Stimulated activated CD4-positive, alpha-beta T cell treated with anti-CD3 and anti-CD28 coated beads, Interleukin-4, amount 100 ng/mL, for 48 hours (primary cell): ENCODE measurements around the gene PLXND1.

Experiments used
- DNase-seq, 2 donors: peaks; one replicate each; pipeline ENCODE4 v3.0.0-alpha.2; 2020; ENCODE audit warnings: low read depth in 2 of 2

PLXND1 gene

DNA sequence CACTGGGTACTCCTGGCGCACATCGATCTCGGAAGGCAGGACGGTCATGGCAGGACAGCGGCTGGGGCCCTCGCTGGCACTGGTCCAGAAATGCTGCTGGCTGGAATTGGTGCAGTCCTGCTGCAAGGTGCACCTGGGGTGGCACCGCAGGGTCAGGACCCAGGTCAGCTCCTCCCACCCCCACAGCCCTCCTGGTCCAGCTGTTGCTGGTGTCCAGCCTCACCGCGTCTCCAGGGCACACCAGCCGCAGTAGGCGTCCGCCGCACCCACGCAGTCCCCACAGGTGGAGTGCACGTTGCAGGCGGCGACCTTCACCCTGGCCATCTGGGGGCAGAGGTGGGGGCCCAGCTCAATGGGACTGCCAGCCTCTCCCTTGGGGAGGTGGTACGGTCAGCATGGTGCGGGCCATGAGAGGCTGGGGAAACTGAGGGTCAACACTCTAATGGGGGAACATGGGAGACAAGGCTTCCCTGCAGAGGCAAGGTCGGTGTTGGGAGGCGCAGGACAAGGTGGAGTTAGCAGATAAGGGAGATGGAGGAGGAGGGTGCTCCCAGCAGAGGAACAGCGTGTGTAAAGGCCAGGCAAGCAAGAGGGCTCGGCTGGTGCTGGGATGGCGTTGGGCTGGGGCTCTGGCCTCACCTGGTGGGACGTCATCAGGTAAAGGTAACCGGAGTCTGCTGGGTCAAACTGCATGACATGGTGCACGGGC is 20.4 kb downstream of the PLXND1 start:
- no peak for DNase-seq

DNA sequence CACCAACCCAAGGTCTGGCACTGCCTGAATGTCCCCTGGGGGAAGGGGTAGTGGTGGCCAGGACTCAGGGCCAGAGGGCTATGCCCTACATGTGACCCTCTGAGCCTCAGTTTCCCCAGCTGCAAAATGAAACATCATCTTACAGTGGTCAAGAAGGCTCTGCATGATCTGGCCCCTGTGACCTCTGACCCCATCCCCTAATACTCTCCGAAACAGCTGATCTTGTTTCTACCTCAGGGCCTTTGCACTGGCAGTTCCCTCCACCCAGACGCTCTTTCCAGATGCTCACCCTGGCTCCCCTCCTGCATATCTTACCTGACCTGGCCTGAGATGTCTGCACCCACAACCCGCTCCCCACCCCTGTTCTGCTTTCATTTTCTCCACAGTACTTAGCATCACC is 21.8 kb downstream of the PLXND1 start:
- no peak for DNase-seq

DNA sequence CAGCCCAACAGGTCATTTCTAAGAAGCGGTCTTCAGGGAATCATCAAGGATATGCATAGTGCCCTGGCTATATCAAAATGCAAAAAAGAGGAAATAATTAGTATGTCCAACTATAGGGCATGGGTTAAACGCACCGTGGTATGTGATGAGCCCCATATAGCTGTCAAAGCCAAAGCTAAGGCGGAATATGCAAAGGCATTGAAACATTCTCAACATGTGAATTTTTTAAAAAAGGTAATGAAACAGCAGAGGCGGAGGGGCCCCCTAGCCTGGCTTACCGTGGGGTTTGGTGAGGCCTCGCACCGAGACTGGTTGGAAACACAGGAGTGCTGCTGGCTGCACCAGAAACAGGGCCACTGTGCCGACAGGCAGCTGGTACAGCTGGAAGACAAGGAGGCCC is 23.2 kb downstream of the PLXND1 start:
- DNase-seq, result no peak

DNA sequence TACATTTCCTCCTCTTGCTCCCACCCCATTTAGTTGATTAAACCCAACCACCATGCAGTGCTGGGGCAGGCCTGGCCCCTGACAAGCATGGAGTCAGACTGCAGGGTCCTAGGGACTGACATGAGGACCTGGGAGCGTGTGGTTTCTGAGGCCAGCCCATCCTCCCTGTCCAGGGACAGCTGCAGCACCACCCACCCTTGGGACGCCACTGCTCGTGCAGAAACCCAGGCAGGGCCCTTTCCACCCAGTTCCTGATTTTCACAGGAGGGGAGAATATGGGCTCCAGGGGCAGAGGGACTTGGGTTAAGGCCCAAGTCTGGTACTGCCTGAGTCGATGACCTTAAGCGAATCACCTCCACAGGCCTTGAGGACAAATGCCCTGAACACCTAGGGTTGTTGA is 23.7 kb downstream of the PLXND1 start:
- no peak for DNase-seq

DNA sequence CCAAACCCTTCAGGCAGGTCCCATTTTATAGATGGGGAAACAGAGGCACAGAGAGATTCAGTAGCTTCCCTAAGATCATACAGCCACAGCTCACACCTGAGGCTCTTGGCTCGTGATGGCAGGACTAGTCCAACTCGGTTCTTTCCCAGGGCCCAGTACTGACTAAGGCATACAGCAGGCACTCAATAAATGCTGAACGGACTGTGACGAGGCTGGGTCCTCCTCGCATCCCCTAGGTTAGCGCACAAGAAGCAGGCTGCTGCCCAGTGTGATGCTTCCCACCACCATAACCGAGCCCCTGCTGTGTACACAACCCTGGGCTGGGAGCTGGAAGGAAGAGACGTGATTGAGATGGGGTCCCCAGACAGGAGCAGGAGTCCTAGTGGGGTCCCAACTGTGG is 24.9 kb downstream of the PLXND1 start:
- no peak for DNase-seq

DNA sequence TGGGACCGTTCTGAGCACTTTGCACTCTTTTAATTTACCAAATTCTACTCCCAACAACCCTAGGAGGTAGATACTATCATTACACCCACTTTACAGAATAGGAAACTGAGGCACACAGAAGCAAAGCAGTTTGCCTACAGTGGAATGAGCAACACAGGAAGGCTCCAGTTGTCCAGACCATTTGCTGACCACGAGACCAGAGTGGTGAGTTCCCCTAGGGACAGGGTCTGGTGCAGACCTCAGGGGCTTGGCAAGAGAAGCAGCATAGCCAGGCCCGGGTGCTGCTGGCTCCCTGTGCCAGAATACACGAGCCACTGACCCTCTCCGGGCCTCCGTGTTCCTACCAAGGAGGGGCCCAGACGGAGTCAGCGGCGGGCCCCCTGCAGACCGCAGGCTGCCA is 26.5 kb downstream of the PLXND1 start:
- DNase-seq, result no peak

DNA sequence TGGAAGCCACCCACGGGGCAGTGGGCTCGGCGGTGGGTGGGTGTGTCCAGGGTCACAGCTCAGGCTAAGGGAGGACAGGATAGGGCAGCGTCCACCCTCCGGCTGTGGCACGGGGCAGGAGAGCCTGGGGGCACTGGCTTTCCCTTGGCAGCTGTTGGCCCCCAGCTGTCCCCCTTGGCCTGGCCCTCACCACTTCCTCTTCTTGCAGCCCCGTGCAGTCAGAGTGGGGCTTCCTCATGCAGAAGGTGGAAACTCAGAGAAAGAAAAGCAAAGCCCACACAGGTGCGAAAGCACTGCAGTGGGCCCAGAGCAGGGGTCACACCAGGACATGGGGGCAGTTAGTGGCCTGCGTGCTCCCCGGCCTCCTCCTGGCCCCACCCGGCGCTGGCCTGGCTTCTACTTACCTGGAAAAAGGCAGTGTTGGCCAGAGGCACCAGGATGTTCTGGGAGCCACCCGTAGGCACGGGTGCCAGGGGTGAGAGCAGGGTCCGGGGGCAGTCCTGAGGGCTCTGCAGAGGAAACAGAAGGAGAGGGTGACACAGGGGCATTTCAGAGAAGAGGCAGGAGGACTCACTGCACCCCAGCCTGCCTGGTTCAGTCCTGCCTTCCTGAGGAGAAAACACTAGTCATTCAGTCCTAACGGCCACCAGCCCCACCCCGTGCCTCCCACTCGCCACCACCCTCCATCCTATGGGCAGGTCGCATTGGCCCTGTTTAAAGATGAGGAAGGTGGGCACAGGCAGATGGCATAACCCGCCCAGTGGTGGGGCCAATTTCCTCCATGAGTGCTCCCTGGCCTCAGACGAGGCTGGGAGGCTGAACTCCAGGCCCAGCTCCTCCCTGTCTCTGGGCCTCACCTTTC is 28.3 kb downstream of the PLXND1 start:
- no peak for DNase-seq

DNA sequence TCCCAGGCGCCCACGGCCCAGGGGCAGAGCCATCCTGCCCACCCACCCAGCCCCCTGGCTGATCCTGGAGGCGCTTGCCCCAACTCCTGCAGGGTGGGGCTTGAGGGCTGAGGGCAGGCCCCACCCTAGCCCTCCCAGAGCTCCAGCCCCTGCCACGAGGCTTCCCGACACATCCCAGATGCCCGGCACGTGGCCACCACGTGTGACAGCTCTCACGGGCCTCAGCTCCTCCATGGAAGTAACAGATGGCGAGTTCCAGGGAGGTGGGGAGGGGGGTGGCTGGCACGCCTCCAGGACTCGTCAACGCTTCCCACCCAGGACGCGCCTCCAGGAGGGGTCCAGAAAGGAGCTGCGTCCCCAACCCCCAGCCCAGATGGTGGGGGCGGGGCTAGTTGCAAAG is 29.1 kb downstream of the PLXND1 start:
- no peak for DNase-seq

DNA sequence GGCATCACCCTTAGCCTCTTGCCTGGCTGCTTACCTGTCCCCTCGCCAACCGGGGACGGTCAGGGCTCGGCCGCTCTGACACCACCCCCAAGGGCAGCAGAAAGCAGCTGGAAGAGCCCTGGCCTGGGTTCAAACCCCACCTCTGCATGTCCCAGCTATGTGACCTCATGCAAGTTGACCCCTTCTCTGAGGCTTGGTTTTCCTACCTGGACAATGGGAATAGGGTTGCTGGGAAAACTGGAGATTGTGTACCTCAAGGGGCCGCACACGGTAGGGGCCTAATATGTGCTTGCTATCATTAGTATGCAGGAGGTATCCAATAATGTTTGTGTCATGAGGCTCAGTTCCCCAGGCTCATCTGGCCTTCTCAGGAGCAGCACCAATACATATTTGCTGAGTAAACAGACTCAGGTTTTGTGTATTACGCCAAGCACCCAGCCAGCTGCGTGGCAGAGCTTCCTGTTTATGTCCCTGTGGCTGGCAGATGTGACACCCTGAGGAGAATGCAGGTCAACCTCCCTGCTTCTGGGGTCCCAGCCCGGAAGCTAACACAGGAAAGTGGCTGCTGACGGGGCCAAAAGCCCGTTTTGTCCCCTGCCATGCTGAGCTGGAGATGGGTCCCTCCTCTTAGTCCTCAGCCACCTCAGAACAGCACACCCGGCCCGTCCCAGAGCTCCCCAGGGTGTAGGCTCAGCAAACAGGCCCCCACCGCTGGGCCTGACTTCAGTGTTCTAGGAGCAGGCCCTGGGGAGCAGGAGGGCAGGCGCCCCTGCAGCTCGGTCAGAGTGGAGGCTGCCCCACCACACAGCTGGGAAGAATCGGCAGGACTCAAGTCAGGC is 29.7 kb downstream of the PLXND1 start:
- peak; percentile 9 to 13 for DNase-seq

DNA sequence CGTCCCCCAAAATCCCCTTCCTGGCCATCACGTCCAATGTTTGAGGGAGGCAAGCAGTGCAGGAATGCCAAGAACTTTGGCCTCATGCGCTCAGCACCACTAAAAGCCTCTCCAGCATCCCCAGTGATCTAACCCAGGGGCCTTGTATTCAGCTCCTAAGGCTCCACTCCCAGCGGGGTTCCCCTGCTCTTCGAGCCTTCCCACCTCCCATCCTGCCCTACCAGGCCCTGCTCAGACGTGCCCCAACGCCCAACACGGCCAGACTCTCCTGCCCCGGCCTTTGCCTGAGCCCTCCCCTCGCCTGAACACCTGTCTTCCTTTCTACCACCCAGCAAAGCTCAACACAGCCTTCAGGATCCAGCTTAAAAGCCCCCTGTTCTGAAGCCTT is 30.5 kb downstream of the PLXND1 start:
- no peak for DNase-seq

DNA sequence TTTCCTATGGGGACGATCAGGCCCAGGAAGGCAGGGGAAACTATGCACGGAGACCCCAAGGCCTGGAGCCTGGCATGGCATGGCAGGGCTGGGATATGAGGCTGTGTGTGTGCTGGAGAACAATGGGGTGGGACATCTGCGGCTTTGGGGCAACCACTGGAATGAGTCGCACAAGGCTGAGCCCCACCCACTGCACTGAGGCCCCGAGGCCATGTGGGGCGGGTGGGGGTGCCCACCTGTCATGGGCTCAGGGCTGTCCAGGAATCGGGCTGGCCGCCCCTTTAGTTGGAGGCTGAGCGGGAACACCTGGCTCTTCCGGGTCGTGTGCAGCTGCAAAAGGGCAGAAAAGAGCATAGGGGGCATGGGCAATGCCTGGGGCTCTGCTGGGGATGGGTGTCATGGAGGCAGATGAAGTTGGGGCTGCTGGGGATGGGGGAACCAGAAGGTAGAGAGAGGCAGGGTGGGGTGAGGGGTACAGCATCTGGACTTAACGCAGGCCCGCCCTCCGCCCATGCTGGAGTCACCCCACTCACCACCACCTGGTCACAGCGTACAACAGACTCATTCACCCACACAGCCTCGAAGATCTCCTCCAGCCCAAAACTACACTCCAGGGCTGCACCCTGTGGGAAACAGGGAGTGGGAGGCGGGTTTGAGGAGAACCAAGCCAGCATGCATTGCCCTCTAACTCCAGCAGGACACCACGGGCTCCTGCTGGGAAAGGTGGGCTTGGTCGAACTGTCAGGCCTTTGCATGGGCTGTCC is 31.1 kb downstream of the PLXND1 start:
- no peak for DNase-seq

DNA sequence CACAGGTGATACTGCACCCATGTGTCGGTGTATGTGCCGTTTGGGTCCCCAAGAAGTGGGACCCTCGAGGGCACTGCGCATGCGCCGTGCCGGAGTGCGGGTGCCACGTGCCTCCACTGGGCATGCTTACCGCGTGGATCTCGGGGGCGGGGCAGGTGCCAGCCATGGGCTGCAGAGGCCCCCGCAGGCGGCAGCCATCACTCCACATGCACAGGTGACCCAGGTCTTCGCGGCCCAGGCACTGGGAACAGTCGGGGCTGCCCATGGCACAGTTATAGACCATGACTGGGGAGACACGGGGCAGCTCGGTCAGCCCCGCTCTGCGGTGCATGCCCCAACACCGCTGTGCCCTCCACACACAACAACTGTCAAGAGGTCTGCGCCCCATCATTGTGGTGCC is 32.3 kb downstream of the PLXND1 start:
- no peak for DNase-seq

DNA sequence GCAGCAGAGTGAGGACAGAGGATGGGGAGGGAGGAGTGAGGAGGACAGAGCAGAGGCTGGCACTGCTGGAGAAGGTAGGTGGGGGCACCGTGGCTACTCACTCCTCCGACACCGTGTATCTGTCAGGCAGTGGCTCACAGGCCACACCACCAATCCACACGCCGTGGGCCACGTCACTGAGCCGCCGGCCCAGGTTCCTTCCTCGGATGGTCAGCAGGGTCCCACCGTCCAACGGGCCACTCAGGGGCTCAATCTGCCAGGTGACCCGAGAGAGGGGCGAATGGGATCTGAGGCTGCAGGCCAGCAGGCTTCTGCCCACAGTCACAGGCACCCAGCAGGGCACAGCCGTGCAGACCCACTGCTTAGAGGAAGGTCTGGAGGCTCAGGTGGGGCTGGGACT is 33.0 kb downstream of the PLXND1 start:
- no peak for DNase-seq

DNA sequence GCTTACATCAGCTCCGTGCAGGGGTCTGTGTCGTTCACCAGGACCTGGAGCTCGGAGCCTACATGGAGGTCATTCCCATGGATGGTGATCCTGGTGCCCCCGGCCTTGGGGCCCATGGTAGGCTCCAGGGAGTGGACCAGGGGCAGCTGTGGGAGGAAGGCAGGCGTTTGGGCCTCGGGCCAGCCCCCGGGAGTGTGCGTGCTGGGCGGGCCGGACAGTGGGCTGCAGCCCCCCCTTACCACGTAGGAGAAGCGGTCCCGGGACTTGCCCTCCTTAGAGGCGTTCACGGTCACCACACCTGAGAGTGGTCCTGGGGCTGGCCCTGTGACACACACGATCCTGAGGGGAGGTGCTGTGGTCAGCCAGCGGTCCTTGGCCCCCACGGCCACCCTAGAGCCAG is 33.9 kb downstream of the PLXND1 start:
- no peak for DNase-seq

DNA sequence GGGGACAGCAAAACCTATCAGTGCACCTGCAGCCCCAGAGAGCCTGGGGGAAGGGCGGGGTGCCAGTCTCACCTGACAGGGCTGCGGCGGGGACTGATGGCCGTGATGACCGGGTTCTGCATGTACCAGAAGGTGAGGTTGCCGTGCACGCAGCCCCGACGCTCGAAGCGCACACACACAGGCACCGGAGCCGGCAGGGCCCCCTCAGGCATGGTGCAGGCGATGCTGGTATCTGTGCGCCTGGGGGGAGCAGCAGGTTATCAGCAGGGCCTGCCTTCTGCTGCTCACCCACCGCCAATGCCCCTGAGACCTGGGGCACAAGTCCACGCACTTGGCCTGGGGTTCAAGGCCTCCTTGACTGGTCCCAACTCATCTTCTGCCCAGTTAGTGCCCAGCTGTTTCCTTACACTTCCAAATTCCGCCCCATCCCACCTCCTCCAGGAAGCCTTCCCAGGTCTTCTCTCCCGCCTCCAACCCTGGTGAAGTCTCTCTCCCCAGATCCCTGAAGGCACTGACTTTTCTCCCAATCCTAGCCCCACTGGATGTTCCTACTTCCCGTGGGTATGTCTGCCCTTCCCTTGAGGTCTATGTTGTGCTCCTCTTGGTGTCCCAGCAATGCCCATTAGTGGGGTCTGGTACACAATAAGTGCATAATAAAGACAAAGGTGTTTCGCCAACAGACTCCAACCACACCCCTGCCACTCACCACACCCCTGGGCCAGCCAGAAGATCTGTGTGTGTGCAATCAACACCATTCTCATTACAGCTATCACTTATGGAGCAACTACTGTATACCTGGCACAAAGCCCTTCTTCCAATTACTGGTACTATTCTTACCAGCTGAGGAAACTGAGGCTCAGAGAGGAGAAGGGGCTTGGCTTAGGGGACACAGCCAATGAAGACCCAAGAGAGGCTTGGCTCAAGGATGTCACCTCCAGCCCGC is 34.6 kb downstream of the PLXND1 start:
- no peak for DNase-seq

DNA sequence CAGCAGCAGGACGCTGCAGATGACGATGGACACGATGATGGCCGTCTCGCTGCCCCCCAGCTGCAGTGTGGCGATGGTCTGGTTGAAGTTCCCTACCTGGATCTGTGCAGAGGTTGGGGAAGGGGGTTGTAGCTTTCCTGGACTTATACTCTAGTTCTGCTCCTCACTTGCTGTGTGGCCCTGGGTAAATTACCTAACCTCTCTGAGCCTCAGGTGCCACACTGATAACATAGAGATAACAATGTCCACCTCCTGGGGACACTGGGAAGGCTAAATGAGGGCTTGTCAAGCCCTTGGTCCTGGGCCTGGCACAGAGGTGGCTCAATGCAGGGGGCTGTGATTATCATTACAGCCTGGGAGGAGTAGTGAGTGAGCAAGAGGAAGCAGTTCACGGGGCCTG is 36.6 kb downstream of the PLXND1 start:
- no peak for DNase-seq

DNA sequence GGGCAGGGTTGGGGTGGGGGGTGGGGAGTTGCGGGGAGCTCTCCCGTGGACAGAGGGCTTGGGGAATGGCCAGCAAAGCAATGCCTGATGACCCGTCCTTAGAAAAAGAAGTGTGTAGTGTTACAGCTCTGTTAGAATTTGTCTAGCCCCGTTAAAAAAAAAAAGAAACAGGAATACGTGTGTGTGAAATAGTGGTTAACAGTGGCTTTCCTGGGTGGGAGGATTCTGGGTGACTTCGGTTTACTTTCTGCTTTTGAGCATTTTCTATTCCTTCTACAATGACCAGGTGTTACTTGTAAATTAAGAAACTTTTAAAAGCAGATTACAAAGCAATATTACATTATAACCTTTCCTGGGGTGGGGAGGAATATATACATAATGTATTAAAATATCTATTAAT is 38.5 kb downstream of the PLXND1 start:
- no peak for DNase-seq

DNA sequence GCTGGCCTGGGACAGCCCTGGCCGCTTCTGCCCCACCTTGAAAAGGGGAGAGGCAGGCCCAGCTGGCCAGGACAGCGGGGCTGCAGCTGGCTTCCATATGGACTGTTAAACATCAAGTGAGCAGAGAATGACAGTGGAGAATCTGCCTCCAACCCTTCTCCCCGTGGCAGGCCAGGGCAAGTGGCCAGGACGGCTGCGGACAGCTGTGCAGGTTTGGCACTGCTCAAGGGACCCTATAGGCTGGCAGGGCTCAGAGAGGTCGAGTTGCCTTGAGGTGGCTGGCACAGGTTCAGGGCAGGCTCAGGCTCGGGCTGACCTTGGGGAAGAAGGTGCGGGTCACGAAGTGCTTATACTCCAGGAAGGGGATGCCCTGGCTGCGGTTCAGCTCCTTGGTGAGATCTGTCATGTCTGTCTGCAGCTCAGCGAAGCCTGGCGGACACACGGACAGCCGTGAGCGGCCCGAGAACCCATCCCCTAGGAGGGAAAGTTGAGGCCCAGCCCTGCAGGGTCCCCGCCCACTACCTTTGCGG is 39.2 kb downstream of the PLXND1 start:
- no peak for DNase-seq

DNA sequence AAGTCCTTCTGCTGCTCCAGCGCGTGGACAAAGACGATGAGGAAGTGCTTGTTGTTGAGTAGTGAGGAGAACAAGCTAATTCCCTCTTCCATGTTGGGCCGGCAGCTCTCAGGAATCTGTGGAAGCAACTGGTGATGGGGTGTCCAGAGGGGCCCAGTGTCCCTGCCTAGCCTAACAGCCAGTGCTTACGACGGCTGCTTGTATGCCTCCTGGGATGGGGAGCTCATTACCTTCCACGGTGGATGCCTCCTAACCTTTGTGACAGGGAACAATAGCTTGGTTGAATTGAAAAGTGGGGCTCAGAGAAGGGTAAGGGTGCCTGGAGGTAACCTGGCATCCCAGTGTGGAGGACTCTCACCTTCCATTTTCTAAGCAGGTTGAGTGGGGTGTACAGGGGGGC is 40.6 kb downstream of the PLXND1 start:
- DNase-seq, result no peak

DNA sequence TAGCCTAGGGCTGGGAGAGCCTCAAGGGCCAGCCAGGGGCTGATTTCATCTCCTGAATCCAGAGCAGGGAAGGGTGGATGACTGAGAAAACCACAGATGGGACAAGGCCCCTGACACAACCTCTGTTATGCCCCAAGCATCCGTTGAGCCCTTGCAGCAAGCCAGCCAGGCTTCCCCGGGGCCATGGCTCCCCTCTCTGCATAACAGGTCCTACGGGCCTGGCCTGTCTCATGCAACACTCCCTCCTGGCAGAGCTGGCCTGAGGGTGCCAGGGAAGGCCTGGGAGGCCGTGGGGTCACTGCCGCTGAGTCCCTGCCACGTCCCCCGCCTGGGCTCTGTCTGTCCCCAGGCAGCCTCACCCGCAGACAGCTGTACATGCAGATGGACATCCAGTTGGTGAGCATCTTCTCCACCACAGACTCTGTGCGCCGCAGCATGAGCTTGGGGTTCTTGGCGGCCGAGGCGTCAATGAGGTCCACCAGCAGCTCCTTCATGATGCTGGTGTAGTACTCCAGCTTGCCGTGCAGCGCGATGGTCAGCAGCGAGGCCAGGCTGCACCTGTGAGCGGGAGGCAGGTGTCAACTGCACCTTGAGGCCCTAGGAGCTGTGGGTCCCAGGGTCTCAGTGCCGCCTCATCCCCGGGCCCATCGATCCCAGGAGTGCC is 41.4 kb downstream of the PLXND1 start:
- no peak for DNase-seq
